ENCODE results near the gene PIN4. TPM values are rescaled to one million over a fixed set of nuclear protein-coding genes. Genes with fewer than 3 reads are reported as not detected.

The PIN4 gene
- total RNA-seq (10 to 100 TPM in 3 of 7 donors, 1 to 10 TPM in 4; 5.3 to 15.8 (median 9.9) TPM), polyA plus RNA-seq (10 to 100 TPM; 11.7 to 33.6 TPM)
- long read RNA-seq, donor 1, transcript PIN4-201 (3 exons, 1,780 nt): minor isoform, 7 of 31 reads
- long read RNA-seq, donor 1, transcript PIN4-204 (4 exons, 1,605 nt): minor isoform, 5 of 31 reads
- long read RNA-seq, donor 1, transcript PIN4-203 (4 exons, 1,321 nt): major isoform, 11 of 31 reads
- long read RNA-seq, donor 1, partial matches to known transcripts: 1 of 31 reads
- long read RNA-seq, donor 1, other reads (novel, unspliced or antisense): 7 of 31 reads
- long read RNA-seq, donor 2, transcript PIN4-203 (4 exons, 1,321 nt): major isoform, 50 of 6,335 reads
- long read RNA-seq, donor 2, partial matches to known transcripts: 6,010 of 6,335 reads
- long read RNA-seq, donor 2, other reads (novel, unspliced or antisense): 273 of 6,335 reads
- long read RNA-seq, donor 3, transcript PIN4-203 (4 exons, 1,321 nt): major isoform, 11 of 20 reads
- long read RNA-seq, donor 3, partial matches to known transcripts: 2 of 20 reads
- long read RNA-seq, donor 3, other reads (novel, unspliced or antisense): 7 of 20 reads

- 18 to 34% (median 30%) methylated on average over 45 to 46 of the region's 46 CpGs for WGBS, 3 donors
- Histone ChIP-seq H3K4me3 (peak within 1 kb of the TSS; percentile 57), H3K36me3 (no peaks in the 10 kb centered on the region), H3K9me3 (no peaks in the 10 kb centered on the region), H3K4me1 (ENCODE audit: insufficient read depth) (peaks cover 4% of the 10 kb centered on the region), H3K27ac (peak within 1 kb of the TSS in 1 of 2 donors; percentile 71), H3K27me3 (no peaks in the 10 kb centered on the region)
- DNase-seq: peak; percentile 89 to 92 (median 90)
- TF ChIP-seq CTCF (IDR thresholded peaks at IDR 0.05): no peak
- TF ChIP-seq EP300 (IDR thresholded peaks at IDR 0.05): no peak
- TF ChIP-seq POLR2A (IDR thresholded peaks at IDR 0.05): peak; percentile 15
- intact Hi-C loops (cut with DNase I): no loop called here
These were observed at the start of gene PIN4 for GRCh38 chrX:72181178-72182125. PIN4 (plus strand) TSS chrX:72181757; CDS start chrX:72181786, 29 bp downstream.

DNA sequence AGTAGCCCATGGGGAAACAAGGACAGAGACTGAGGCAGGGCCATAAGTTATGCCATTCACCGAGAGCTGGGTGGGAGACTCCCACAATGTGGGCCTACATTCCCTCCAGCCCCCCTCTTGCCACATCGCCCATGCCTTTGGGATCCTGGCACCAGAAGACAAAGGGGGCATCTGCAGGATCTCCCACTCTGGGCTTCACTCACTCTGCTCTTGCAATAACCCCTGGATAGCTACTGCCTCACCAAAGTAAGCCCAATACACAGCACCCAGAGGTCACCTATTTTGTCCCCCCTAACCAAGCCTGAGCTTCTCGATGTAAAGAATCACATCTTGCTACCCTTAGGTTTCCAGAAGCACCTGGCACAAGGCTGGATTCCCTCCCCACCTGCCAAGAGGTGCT lies 49.1 kb upstream of the PIN4 start:
- TF ChIP-seq POLR2A (IDR thresholded peaks at IDR 0.05) (no peak), EP300 (IDR thresholded peaks at IDR 0.05) (no peak), CTCF (IDR thresholded peaks at IDR 0.05) (no peak)
- Histone ChIP-seq H3K4me1 (ENCODE audit: insufficient read depth) (no peaks in the 10 kb centered on the region), H3K36me3 (no peaks in the 10 kb centered on the region), H3K9me3 (no peaks in the 10 kb centered on the region), H3K27me3 (no peaks in the 10 kb centered on the region), H3K27ac (no peak overlapping the region), H3K4me3 (no peak overlapping the region)
- 64 to 65% (median 65%) methylated on average over 3 of the region's 3 CpGs for WGBS, 3 donors
- DNase-seq: no peak
- intact Hi-C loops (cut with DNase I): no loop called here

- DNase-seq: no peak
- 83 to 87% (median 85%) methylated on average over 11 of the region's 11 CpGs for WGBS, 3 donors
- H3K9me3 ChIP-seq: no peaks in the 10 kb centered on the region
- intact Hi-C loops (cut with DNase I): no loop called here
- H3K4me3 ChIP-seq: no peak overlapping the region
- H3K27ac ChIP-seq: no peak overlapping the region
- H3K4me1 ChIP-seq (ENCODE audit: insufficient read depth): no peaks in the 10 kb centered on the region
- H3K36me3 ChIP-seq: no peaks in the 10 kb centered on the region
- no peaks in the 10 kb centered on the region for H3K27me3 ChIP-seq
- TF ChIP-seq POLR2A (IDR thresholded peaks at IDR 0.05) (no peak), CTCF (IDR thresholded peaks at IDR 0.05) (no peak), EP300 (IDR thresholded peaks at IDR 0.05) (no peak)
These were observed 47.6 kb upstream of the PIN4 start for GRCh38 chrX:72133851-72134546.
